Measurements from ENCODE around the gene ARPC4. TPM values are rescaled to one million over a fixed set of nuclear protein-coding genes. Genes with fewer than 3 reads are reported as not detected.

The ARPC4 gene
- total and polyA plus RNA-seq, 2 of the 13 experiments (the other 11 are each of a cell fraction or from before 2014, with no cell fraction given): 30.1 to 83.6 TPM

DNA sequence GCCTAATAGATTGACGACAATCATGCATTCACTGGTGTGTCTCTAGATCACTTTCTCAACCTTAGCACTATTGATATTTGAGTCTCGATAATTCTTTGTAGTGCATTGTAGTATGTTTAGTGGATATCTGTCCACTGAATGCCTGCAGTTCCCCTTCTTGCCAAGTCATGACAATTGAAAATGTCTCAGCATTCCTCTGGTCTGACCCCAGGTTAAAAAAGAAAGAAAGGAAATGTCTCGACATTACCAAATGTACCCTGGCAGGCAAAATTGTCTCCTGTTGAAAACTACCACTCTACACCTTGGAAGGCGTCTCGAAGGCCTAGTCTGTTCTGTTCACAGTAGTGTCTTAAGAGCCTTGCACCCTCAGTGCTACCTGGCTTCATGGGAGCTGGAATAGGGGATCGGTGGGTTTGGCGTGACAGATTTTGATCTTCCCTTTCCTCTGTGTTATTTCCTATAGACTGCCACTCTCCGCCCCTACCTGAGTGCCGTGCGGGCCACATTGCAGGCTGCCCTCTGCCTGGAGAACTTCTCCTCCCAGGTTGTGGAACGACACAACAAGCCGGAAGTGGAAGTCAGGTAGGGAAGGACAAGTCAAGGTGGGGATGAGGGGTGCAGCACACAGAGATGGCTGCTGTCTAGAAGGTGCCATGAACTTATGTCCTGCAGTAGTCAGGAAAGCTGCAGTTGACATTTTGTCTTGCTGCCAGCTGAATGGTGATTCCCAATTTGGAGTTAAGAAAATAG lies 4.5 kb downstream of the ARPC4 start (continued):
- TF ChIP-seq FOXK2 (IDR thresholded peaks at IDR 0.05): no peak

DNA sequence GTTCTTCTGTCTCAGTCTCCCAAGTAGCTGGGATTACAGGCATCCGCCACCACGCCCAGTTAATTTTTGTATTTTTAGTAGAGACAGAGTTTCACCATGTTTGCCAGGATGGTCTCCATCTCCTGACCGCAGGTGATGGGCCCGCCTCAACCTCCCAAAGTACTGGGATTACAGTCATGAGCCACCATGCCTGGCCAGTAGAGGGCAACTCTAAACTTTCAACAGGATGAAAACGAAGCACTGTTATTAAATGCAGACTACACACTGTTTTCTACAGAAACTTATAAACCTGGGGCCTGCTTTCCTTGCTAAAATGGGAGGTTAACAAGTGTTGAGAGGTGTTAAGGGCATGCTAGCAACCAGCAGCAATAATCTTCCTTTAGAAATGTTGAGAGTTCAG lies 7.6 kb downstream of the ARPC4 start:
- in situ Hi-C loops (cut with HindIII; ENCODE audit: extremely low pct_ligation_motif_present, low pct_unique_long_range_greater_than_20kb): no loop called here

More for the DNA sequence above, 7.6 kb downstream of the ARPC4 start:
- intact Hi-C loops (cut with micrococcal nuclease; ENCODE audit: unreplicated experiment): no loop called here
- Histone ChIP-seq H3K27ac (ENCODE audit: extremely low read length, insufficient read depth, low read length) (no peak overlapping the region), H4K20me1 (ENCODE audit: insufficient read depth, low read length) (no peaks in the 10 kb centered on the region), H2AFZ (ENCODE audit: low read length) (no peak overlapping the region), H3K4me1 (ENCODE audit: insufficient read depth, low read length) (no peaks in the 10 kb centered on the region), H3K27me3 (ENCODE audit: control insufficient read depth in 1 of 2, insufficient read depth in 2 of 2, low read length in 2 of 2) (no peaks in the 10 kb centered on the region), H3K4me2 (ENCODE audit: low read depth, low read length) (no peak overlapping the region), H3K4me3 (replicated peaks in 1 of 3; ENCODE audit: insufficient read depth in 1 of 3, low read depth in 2 of 3, low read length in 3 of 3) (no peak overlapping the region), H3K36me3 (replicated peaks in 1 of 2; ENCODE audit: control insufficient read depth in 1 of 2, insufficient read depth in 2 of 2, low read length in 2 of 2) (peaks cover 34 to 73% of the 10 kb centered on the region in 2 experiments), H3K9me3 (ENCODE audit: low read length) (no peaks in the 10 kb centered on the region), H3K9ac (ENCODE audit: insufficient read depth, low read depth, low read length) (no peak overlapping the region), H3K79me2 (ENCODE audit: insufficient read depth, low read length) (peaks cover 3% of the 10 kb centered on the region)
- no peak for FAIRE-seq
- CTCF ChIA-PET (ENCODE audit: low intra/inter-chr PET ratio, low total read pairs): no interaction called here
- TF ChIP-seq E2F1 (CRISPR knock-in tag; IDR thresholded peaks at IDR 0.05): no peak
- no peak for TF ChIP-seq ZNF772 (CRISPR knock-in tag; IDR thresholded peaks at IDR 0.05)
- 0 out of 2 replicates have a peak, but pooled peaks have one; percentile 31 for TF ChIP-seq CTCF (CRISPR knock-in tag; IDR thresholded peaks at IDR 0.05)
- TF ChIP-seq ZNF234 (CRISPR knock-in tag; conservative IDR thresholded peaks at IDR 0.05): no peak
- peak; percentile 44 for TF ChIP-seq STAG1 (CRISPR knock-in tag; IDR thresholded peaks at IDR 0.05)
- BruUV-seq (replicated peaks): no TSS peak
- ATAC-seq: peak; percentile 76
- POLR2A ChIA-PET: no interaction called here
- DNase-seq (ENCODE audit: low spot score): no peak
- 96% methylated on average over 5 of the region's 5 CpGs for WGBS (ENCODE audit: low lambda C conversion rate)

Measured in HepG2 (cell line).